Gastroesophageal sphincter (tissue), 4 donors: ENCODE results near the gene TMEM51. TPM values are rescaled to one million over a fixed set of nuclear protein-coding genes. Genes with fewer than 3 reads are reported as not detected.

Experiments
- ATAC-seq: fragments of 150-250 bp; one replicate; pipeline ENCODE4 v1.9.1; 2016; ENCODE audit warnings: mild to moderate bottlenecking, moderate library complexity
- H3K27ac ChIP-seq, 4 donors: fragments of 200-600 bp; sonication (generic) in 3 of 4; 1 replicate in 3 of 4; 2 replicates in 1 of 4; pipeline ENCODE4 v1.5.1; 2016 to 2019
- H3K27me3 ChIP-seq: fragments of 200-600 bp; sonication (generic); one replicate; pipeline ENCODE4 v1.5.1; 2019
- H3K36me3 ChIP-seq, 2 donors: fragments of 200-600 bp; sonication (generic); one replicate each; pipeline ENCODE4 v1.5.1; 2019; ENCODE audit warnings: control low read depth in 1 of 2
- H3K4me1 ChIP-seq, 3 donors: fragments of 200-600 bp; sonication (generic); 1 replicate in 2 of 3; 2 replicates in 1 of 3; pipeline ENCODE4 v1.5.1; 2016 to 2019; ENCODE audit warnings: control low read depth in 2 of 3
- H3K4me3 ChIP-seq, 2 donors: fragments of 200-600 bp; sonication (generic); one replicate each; pipeline ENCODE4 v1.5.1; 2019; ENCODE audit warnings: mild to moderate bottlenecking in 1 of 2, moderate library complexity in 1 of 2
- H3K9me3 ChIP-seq, 3 donors: fragments of 200-600 bp; sonication (generic); one replicate each; pipeline ENCODE4 v1.5.1; 2017 to 2019; ENCODE audit warnings: control low read depth in 2 of 3
- CTCF ChIP-seq, 4 experiments: fragments of 200-600 bp in 2 of 4; fragments of 450-650 bp in 2 of 4; sonication (generic) in 1 of 4; IDR thresholded peaks; one replicate each; pipeline ENCODE4 v1.5.1; 2017 to 2019; ENCODE audit warnings: antibody characterized with exemption in 4 of 4, mild to moderate bottlenecking in 2 of 4, moderate library complexity in 2 of 4
- EP300 ChIP-seq: sonication (generic); formaldehyde crosslinking; IDR thresholded peaks from one replicate; pipeline ENCODE4 v1.6.1; 2017; ENCODE audit warnings: antibody characterized with exemption, mild to moderate bottlenecking
- POLR2A ChIP-seq, 2 donors: fragments of 450-650 bp; IDR thresholded peaks; one replicate each; pipeline ENCODE4 v1.6.1; 2017; ENCODE audit warnings: antibody characterized with exemption in 2 of 2, mild to moderate bottlenecking in 2 of 2, moderate library complexity in 1 of 2
- POLR2AphosphoS5 ChIP-seq: sonication (generic); formaldehyde crosslinking; IDR thresholded peaks from one replicate; pipeline ENCODE4 v1.6.1; 2017; ENCODE audit warnings: antibody characterized with exemption
- WGBS, 2 donors: methylation state at CpG; one replicate each; pipeline ENCODE4 v1.1.5; 2018; ENCODE audit warnings: low coverage in 1 of 2; 5-methylcytosine and 5-hydroxymethylcytosine counted together
- total RNA-seq, 4 donors: library from RNA; depleted of rRNA; stranded (reverse); fragments of >200 nt; gene quantifications; one replicate each; pipeline ENCODE4 v1.1.0, GENCODE V29; 2016

TMEM51 gene
- total RNA-seq, 4 donors from 2014 or later = 12.6 to 34.7 (median 17.7) TPM

DNA sequence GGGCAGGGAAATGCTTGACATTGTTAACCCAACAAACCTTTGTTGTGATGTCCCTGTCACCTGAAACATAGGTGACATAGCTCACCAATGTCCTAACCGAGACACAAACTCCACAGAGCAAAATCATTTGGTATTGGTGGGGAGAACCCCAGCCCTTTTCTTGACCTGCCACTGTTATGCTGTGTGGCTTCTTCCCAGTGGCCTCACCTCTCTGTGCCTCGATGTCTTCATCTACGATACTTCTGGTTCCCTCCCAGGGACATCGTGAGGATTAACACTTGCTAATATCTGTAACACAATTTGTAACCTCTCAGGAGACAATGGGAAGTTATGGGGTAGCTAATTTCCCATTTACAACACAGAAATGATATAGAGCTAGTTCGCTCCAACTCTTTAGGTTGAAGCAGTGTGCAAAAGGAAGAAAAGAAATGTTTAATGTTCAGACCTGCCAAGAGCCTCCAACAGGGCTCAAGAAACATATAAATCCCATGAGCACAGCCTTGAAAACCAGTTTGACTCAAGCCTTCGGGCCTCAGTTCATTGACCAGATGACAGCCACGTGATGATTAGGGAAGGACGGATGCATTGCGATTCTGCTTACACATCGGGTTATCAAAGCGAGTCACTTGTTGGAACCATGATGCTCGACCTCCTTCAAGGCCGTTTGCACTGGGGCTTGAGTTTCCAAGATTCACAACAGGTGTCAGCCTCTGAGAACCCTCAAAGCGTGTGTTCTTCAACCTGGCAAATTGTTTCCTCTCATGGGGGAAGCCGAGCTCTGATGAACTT, 37.8 kb upstream of the TMEM51 start:
- no peak for ATAC-seq
- 93 to 100% methylated on average over 1 to 14 of the region's 15 CpGs for WGBS, 2 donors
- Histone ChIP-seq H3K27me3 (peaks cover 3% of the 10 kb centered on the region), H3K9me3 (no peaks in the 10 kb centered on the region), H3K4me1 (no peaks in the 10 kb centered on the region), H3K4me3 (no peak overlapping the region), H3K36me3 (no peaks in the 10 kb centered on the region), H3K27ac (no peak overlapping the region)
- TF ChIP-seq POLR2AphosphoS5 (no peak), CTCF (IDR thresholded peaks at IDR 0.05) (no peak), POLR2A (IDR thresholded peaks at IDR 0.05) (no peak), EP300 (no peak)

DNA sequence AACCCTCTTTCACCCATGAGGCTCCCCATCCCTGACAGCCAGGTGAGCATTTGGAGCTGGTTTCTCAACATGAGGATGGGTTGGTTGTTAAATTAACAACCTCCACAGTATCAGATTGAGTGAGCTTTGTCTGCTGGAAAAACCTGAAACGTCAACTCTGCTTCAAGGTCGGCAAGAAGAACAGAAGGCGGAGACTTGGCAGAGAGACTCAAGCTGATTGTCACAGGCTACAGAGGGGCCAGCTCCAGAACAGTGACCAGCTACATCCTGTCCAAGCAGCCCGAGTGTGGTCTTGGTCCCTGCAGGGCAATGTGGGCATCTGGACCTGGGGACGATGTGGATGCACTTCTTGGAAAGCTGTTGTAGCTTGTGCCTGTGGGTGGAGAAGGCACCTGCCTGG, 36.6 kb upstream of the TMEM51 start:
- ATAC-seq = no peak
- Histone ChIP-seq H3K36me3 (no peaks in the 10 kb centered on the region), H3K4me1 (no peaks in the 10 kb centered on the region), H3K9me3 (no peaks in the 10 kb centered on the region), H3K27me3 (peaks cover 3% of the 10 kb centered on the region), H3K4me3 (no peak overlapping the region), H3K27ac (no peak overlapping the region)
- TF ChIP-seq EP300 = no peak
- TF ChIP-seq POLR2AphosphoS5 = no peak
- TF ChIP-seq POLR2A (IDR thresholded peaks at IDR 0.05) = no peak
- WGBS, 2 donors = 28 to 63% methylated on average over 2 to 5 of the region's 5 CpGs

GRCh38 chr1:15117671-15118325, 35.7 kb upstream of the TMEM51 start:
- Histone ChIP-seq H3K27me3 (peaks cover 3% of the 10 kb centered on the region), H3K9me3 (no peaks in the 10 kb centered on the region), H3K4me1 (no peaks in the 10 kb centered on the region), H3K36me3 (no peaks in the 10 kb centered on the region), H3K4me3 (no peak overlapping the region), H3K27ac (no peak overlapping the region)
- 50 to 95% methylated on average over 3 to 5 of the region's 8 CpGs for WGBS, 2 donors
- ATAC-seq = no peak
- TF ChIP-seq POLR2AphosphoS5 (no peak), CTCF (IDR thresholded peaks at IDR 0.05) (no peak), EP300 (no peak), POLR2A (IDR thresholded peaks at IDR 0.05) (no peak)

DNA sequence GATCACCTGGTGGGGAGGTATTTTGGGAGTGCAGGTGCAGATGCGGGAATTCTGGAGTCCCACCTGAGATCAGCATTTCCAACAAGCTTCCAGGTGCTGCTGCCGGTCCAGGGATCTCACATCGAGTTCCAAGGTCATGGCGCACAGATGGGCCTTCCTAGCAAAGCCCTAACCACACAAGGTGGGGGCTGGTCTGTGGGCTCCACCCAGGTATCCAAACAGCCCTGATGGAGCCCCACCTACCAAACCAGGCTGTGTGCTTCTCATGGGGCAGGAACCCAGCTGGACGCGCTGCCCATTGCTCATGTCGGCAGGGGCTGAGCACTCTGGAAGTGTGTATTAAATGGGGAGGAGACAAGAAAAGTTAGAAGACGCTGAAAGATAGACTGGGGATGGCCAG, 35.0 kb upstream of the TMEM51 start:
- WGBS, 2 donors = 89 to 100% methylated on average over 1 to 3 of the region's 8 CpGs
- no peak for ATAC-seq
- Histone ChIP-seq H3K27ac (no peak overlapping the region), H3K36me3 (no peaks in the 10 kb centered on the region), H3K9me3 (no peaks in the 10 kb centered on the region), H3K4me3 (no peak overlapping the region), H3K27me3 (peaks cover 3% of the 10 kb centered on the region), H3K4me1 (no peaks in the 10 kb centered on the region)
- TF ChIP-seq POLR2AphosphoS5 = no peak
- TF ChIP-seq EP300 = no peak
- TF ChIP-seq POLR2A (IDR thresholded peaks at IDR 0.05) = no peak
- TF ChIP-seq CTCF (IDR thresholded peaks at IDR 0.05) = no peak

- 72 to 77% methylated on average over 6 to 8 of the region's 13 CpGs for WGBS, 2 donors
- Histone ChIP-seq H3K27me3 (no peaks in the 10 kb centered on the region), H3K9me3 (no peaks in the 10 kb centered on the region), H3K4me3 (no peak overlapping the region), H3K36me3 (no peaks in the 10 kb centered on the region), H3K27ac (no peak overlapping the region), H3K4me1 (no peaks in the 10 kb centered on the region)
- TF ChIP-seq POLR2AphosphoS5 (no peak), POLR2A (IDR thresholded peaks at IDR 0.05) (no peak), EP300 (no peak), CTCF (IDR thresholded peaks at IDR 0.05) (no peak)
- no peak for ATAC-seq
These were observed 33.1 kb upstream of the TMEM51 start for GRCh38 chr1:15120251-15120945.
